Kidney (tissue), 14 donors: ENCODE results near the gene MVD. TPM values are rescaled to one million over a fixed set of nuclear protein-coding genes. Genes with fewer than 3 reads are reported as not detected.
A peak's percentile ranks its signal among the peaks of the same experiment; 100 is the strongest.

Experiments
- DNase-seq, 5 donors: peaks; one replicate each; pipeline ENCODE4 v3.0.0-alpha.2; 2013 to 2020
- FAIRE-seq: peaks from 2 replicates; lab custom pipeline; 2012; peaks lifted over from hg19 to GRCh38; lab: Jason Lieb, UNC
- H3K27ac ChIP-seq, 2 donors: one replicate each; pipeline ENCODE4 v1.7.0; 2013; ENCODE audit warnings: low read depth in 2 of 2, low read length in 2 of 2, inconsistent platforms in 1 of 2
- H3K27me3 ChIP-seq: one replicate; pipeline ENCODE4 v1.7.1; 2013; ENCODE audit warnings: low read length, inconsistent platforms; ENCODE audit not compliant: control insufficient read depth, insufficient read depth
- H3K36me3 ChIP-seq, 3 donors: one replicate each; pipeline versions ENCODE4 v1.7.0 to v1.7.1; 2013; ENCODE audit warnings: low read length in 3 of 3, control low read depth in 1 of 3, inconsistent platforms in 1 of 3; ENCODE audit not compliant: insufficient read depth in 3 of 3, control insufficient read depth in 2 of 3
- H3K4me1 ChIP-seq, 3 donors: one replicate each; pipeline versions ENCODE4 v1.7.0 to v1.7.1; 2013; ENCODE audit warnings: low read length in 3 of 3, inconsistent platforms in 1 of 3, low read depth in 1 of 3; ENCODE audit not compliant: control insufficient read depth in 2 of 3, insufficient read depth in 2 of 3
- H3K4me3 ChIP-seq, 3 donors: one replicate each; pipeline versions ENCODE4 v1.7.0 to v1.8.1; 2013; ENCODE audit warnings: low read length in 3 of 3, control low read depth in 1 of 3, inconsistent platforms in 1 of 3
- H3K9ac ChIP-seq, 3 donors: one replicate each; pipeline versions ENCODE4 v1.7.0 to v1.7.1; 2013; ENCODE audit warnings: low read length in 3 of 3, control low read depth in 1 of 3, inconsistent platforms in 1 of 3
- H3K9me3 ChIP-seq, 3 donors: one replicate each; pipeline versions ENCODE4 v1.7.0 to v1.7.1; 2013; ENCODE audit warnings: low read length in 3 of 3, control low read depth in 1 of 3, inconsistent platforms in 1 of 3; ENCODE audit not compliant: control insufficient read depth in 2 of 3, insufficient read depth in 1 of 3
- intact Hi-C: fragments of 100-400 bp; cut with DNase I; formaldehyde crosslinking; loops from one replicate; pipeline ENCODE4 v1.11.1; 2022
- polyA plus RNA-seq: library from polyadenylated mRNA; stranded (reverse); fragments of 350-450 nt; fragmentation: Illumina TruSeq; extraction: RNeasy Lipid Tissue Mini Kit (QIAGEN cat#74804); gene quantifications from one replicate; pipeline ENCODE4 v1.2.3, GENCODE V29; 2014; ENCODE audit warnings: low read depth, low replicate concordance; ENCODE audit not compliant: insufficient read depth
- total RNA-seq: library from RNA; stranded (reverse); fragmentation: NEBNext Ultra II Directional; extraction: Animal tissue kit (Norgen Biotek cat#: 25700); gene quantifications from one replicate; pipeline ENCODE4 v1.2.1, GENCODE V29; 2021
- TF ChIP-seq, protein P1 (sequence below): IDR thresholded peaks from 3 replicates; pipeline ENCODE4 v1.5.1; 2012; ENCODE audit warnings: mild to moderate bottlenecking, moderate library complexity, borderline replicate concordance; ENCODE audit not compliant: insufficient read depth; ENCODE audit errors: extremely low read depth
- donor health status: control.
- donor health status: control.
- donor health status: control.
- donor health status: control.
- donor health status: control.
- donor health status: DM: yes; HTN: yes; CAD: no.
- donor health status: Normal renal cell carcinoma (clear cell type).

Gene MVD
- total and polyA plus RNA-seq, 2 donors from 2014 or later: 35.4 to 48.9 TPM

DNA sequence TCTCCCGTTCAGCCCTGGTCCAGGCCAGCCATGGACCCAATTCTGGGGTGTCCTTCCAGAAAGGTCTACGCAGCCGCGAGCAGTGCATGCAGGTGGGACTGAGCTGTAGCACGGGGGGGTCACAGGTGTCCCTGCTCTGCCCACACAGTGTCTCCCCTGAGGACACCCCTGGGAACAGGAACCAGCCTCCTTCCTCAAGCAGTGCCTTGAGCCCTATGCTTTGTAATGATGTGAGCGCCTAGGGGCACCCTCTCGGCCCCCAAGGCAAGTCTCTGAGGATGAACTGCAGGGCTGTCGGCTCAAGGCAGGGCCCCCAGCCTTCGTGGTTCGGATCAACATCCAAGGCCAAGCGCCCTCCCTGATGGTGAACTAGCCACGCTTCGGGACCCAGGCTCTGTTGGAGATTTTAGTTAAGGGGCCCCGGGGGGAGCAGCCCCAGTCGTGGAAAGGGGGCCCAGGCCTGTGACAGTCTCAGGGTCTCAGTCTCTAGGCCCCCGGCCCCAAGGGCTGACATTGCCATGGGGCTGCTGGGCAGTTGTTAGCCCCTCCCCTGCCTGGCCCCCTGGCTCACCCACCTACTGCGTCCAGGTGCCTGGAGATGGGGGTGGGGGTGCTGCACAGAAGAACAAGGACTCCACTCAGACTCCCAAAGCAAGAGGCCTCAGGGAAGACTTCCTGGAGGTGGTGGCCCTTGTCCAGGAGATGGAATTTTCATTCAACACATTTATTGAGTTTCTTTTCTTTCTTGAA is 22.2 kb downstream of the MVD start:
- H3K36me3 ChIP-seq: no peaks in the 10 kb centered on the region
- H3K27ac ChIP-seq: no peak overlapping the region
- TF ChIP-seq, protein P1, sequence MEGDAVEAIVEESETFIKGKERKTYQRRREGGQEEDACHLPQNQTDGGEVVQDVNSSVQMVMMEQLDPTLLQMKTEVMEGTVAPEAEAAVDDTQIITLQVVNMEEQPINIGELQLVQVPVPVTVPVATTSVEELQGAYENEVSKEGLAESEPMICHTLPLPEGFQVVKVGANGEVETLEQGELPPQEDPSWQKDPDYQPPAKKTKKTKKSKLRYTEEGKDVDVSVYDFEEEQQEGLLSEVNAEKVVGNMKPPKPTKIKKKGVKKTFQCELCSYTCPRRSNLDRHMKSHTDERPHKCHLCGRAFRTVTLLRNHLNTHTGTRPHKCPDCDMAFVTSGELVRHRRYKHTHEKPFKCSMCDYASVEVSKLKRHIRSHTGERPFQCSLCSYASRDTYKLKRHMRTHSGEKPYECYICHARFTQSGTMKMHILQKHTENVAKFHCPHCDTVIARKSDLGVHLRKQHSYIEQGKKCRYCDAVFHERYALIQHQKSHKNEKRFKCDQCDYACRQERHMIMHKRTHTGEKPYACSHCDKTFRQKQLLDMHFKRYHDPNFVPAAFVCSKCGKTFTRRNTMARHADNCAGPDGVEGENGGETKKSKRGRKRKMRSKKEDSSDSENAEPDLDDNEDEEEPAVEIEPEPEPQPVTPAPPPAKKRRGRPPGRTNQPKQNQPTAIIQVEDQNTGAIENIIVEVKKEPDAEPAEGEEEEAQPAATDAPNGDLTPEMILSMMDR: no peak
- peaks cover 0 to 2% (median 0%) of the 10 kb centered on the region in 3 donors for H3K4me1 ChIP-seq
- H3K4me3 ChIP-seq: no peak overlapping the region
- intact Hi-C loops: no loop called here
- DNase-seq (no peak), FAIRE-seq (no peak)
- H3K9me3 ChIP-seq: no peaks in the 10 kb centered on the region
- H3K27me3 ChIP-seq: peaks cover 6% of the 10 kb centered on the region
- H3K9ac ChIP-seq: no peak overlapping the region

DNA sequence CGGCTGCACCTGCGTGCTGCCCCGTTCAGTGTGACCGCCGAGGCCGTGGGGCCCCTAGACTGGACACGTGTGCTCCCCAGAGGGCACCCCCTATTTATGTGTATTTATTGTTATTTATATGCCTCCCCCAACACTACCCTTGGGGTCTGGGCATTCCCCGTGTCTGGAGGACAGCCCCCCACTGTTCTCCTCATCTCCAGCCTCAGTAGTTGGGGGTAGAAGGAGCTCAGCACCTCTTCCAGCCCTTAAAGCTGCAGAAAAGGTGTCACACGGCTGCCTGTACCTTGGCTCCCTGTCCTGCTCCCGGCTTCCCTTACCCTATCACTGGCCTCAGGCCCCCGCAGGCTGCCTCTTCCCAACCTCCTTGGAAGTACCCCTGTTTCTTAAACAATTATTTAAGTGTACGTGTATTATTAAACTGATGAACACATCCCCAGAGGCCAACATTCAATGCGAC is 22.8 kb downstream of the MVD start:
- peaks cover 6% of the 10 kb centered on the region for H3K27me3 ChIP-seq
- intact Hi-C loops: no loop called here
- no peaks in the 10 kb centered on the region for H3K36me3 ChIP-seq
- no peak overlapping the region for H3K27ac ChIP-seq
- no peak overlapping the region for H3K4me3 ChIP-seq
- no peak overlapping the region for H3K9ac ChIP-seq
- TF ChIP-seq, protein P1: no peak
- peaks cover 0 to 2% (median 0%) of the 10 kb centered on the region in 3 donors for H3K4me1 ChIP-seq
- H3K9me3 ChIP-seq: no peaks in the 10 kb centered on the region
- FAIRE-seq (no peak), DNase-seq (no peak)

DNA sequence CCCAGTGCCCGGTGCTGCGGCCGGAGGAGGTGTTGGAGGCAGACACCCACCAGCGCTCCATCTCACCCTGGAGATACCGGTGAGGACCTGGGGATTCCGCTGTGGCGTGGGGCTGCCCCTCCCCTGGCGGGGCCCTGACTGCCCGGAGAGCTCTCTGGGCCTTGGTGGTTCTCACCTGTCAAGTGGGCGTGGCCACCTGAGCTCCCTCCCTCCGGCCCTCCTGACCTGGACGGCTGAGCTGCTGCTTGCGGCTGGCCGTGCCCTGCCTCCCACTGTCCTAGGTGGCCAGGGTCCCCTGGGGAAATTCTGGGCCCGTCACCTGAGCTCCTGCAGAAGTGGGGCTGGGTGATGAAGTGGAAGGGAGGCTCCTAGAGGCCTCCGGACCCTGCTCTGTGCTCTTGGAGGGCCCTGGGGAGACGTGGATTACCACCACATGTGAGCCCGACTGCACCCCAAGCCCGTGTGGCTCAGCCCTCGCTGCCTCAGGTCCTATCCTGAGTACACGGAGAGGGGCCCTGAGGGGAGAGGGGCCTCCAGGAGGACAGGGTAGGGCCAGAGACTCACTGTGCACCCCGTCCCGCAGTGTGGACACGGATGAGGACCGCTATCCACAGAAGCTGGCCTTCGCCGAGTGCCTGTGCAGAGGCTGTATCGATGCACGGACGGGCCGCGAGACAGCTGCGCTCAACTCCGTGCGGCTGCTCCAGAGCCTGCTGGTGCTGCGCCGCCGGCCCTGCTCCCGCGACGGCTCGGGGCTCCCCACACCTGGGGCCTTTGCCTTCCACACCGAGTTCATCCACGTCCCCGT is 23.5 kb downstream of the MVD start:
- Histone ChIP-seq H3K4me1 (peaks cover 0 to 2% (median 0%) of the 10 kb centered on the region in 3 donors), H3K36me3 (no peaks in the 10 kb centered on the region), H3K9me3 (no peaks in the 10 kb centered on the region), H3K27ac (no peak overlapping the region), H3K4me3 (no peak overlapping the region), H3K27me3 (peaks cover 6% of the 10 kb centered on the region), H3K9ac (no peak overlapping the region)
- intact Hi-C loops: no loop called here
- peak in 3 of 5 donors; percentile 19 to 78 (median 31) for DNase-seq
- TF ChIP-seq, protein P1: no peak
- no peak for FAIRE-seq
